Muscle layer of duodenum (tissue), 2 donors: ENCODE measurements around the gene OLFM2.

Experiments used
- H3K27ac ChIP-seq: one replicate; pipeline ENCODE4 v1.7.0; 2013; ENCODE audit warnings: mild to moderate bottlenecking, low read length
- H3K27me3 ChIP-seq: one replicate; pipeline ENCODE4 v1.7.0; 2013; ENCODE audit warnings: low read depth, mild to moderate bottlenecking, control low read depth, low read length
- H3K36me3 ChIP-seq, 2 donors: one replicate each; pipeline ENCODE4 v1.7.0; 2013; ENCODE audit warnings: low read length in 2 of 2, control low read depth in 1 of 2, mild to moderate bottlenecking in 1 of 2; ENCODE audit not compliant: insufficient read depth in 2 of 2, control insufficient read depth in 1 of 2
- H3K4me1 ChIP-seq, 2 donors: one replicate each; pipeline ENCODE4 v1.7.0; 2013; ENCODE audit warnings: low read length in 2 of 2, mild to moderate bottlenecking in 2 of 2, control low read depth in 1 of 2, moderate library complexity in 1 of 2; ENCODE audit not compliant: insufficient read depth in 2 of 2, control insufficient read depth in 1 of 2
- H3K4me3 ChIP-seq, 2 donors: one replicate each; pipeline ENCODE4 v1.7.0; 2013; ENCODE audit warnings: low read length in 2 of 2, low read depth in 1 of 2, mild to moderate bottlenecking in 1 of 2
- H3K9me3 ChIP-seq, 2 donors: one replicate each; pipeline ENCODE4 v1.7.0; 2013; ENCODE audit warnings: low read length in 2 of 2, control low read depth in 1 of 2, mild to moderate bottlenecking in 1 of 2; ENCODE audit not compliant: control insufficient read depth in 1 of 2
- donor health status: healthy.

OLFM2 gene

GRCh38 chr19:9901642-9902041 lies 34.7 kb downstream of the OLFM2 start:
- Histone ChIP-seq H3K4me1 (no peaks in the 10 kb centered on the region), H3K27me3 (no peaks in the 10 kb centered on the region), H3K27ac (no peak overlapping the region), H3K4me3 (no peak overlapping the region), H3K9me3 (no peaks in the 10 kb centered on the region), H3K36me3 (no peaks in the 10 kb centered on the region)

GRCh38 chr19:9901020-9901419 lies 35.3 kb downstream of the OLFM2 start:
- Histone ChIP-seq H3K4me1 (no peaks in the 10 kb centered on the region), H3K36me3 (no peaks in the 10 kb centered on the region), H3K27ac (no peak overlapping the region), H3K27me3 (no peaks in the 10 kb centered on the region), H3K4me3 (no peak overlapping the region), H3K9me3 (no peaks in the 10 kb centered on the region)

- no peaks in the 10 kb centered on the region for H3K9me3 ChIP-seq
Observed at GRCh38 chr19:9891609-9892373, 44.5 kb downstream of the OLFM2 start.

GRCh38 chr19:9885077-9885552 lies 51.2 kb downstream of the OLFM2 start:
- Histone ChIP-seq H3K4me1 (no peaks in the 10 kb centered on the region), H3K27ac (no peak overlapping the region), H3K9me3 (no peaks in the 10 kb centered on the region), H3K4me3 (no peak overlapping the region), H3K36me3 (no peaks in the 10 kb centered on the region), H3K27me3 (no peaks in the 10 kb centered on the region)

More at GRCh38 chr19:9891609-9892373, 44.5 kb downstream of the OLFM2 start:
- no peaks in the 10 kb centered on the region for H3K36me3 ChIP-seq
- H3K27me3 ChIP-seq = no peaks in the 10 kb centered on the region
- no peak overlapping the region for H3K4me3 ChIP-seq
- no peaks in the 10 kb centered on the region for H3K4me1 ChIP-seq
- H3K27ac ChIP-seq = no peak overlapping the region

GRCh38 chr19:9883764-9884163 lies 52.6 kb downstream of the OLFM2 start:
- no peak overlapping the region for H3K4me3 ChIP-seq
- no peaks in the 10 kb centered on the region for H3K27me3 ChIP-seq
- no peaks in the 10 kb centered on the region for H3K9me3 ChIP-seq
- no peak overlapping the region for H3K27ac ChIP-seq
- H3K4me1 ChIP-seq = no peaks in the 10 kb centered on the region
- no peaks in the 10 kb centered on the region for H3K36me3 ChIP-seq

- H3K27ac ChIP-seq = no peak overlapping the region
- H3K4me3 ChIP-seq = no peak overlapping the region
- H3K4me1 ChIP-seq = no peaks in the 10 kb centered on the region
- H3K27me3 ChIP-seq = no peaks in the 10 kb centered on the region
- no peaks in the 10 kb centered on the region for H3K9me3 ChIP-seq
- no peaks in the 10 kb centered on the region for H3K36me3 ChIP-seq
Observed at GRCh38 chr19:9883231-9883758, 53.0 kb downstream of the OLFM2 start.

GRCh38 chr19:9881720-9882119 lies 54.6 kb downstream of the OLFM2 start:
- Histone ChIP-seq H3K4me1 (no peaks in the 10 kb centered on the region), H3K27ac (no peak overlapping the region), H3K27me3 (no peaks in the 10 kb centered on the region), H3K9me3 (no peaks in the 10 kb centered on the region), H3K4me3 (no peak overlapping the region), H3K36me3 (no peaks in the 10 kb centered on the region)

- Histone ChIP-seq H3K9me3 (no peaks in the 10 kb centered on the region), H3K36me3 (no peaks in the 10 kb centered on the region), H3K27me3 (no peaks in the 10 kb centered on the region), H3K4me3 (no peak overlapping the region), H3K4me1 (no peaks in the 10 kb centered on the region), H3K27ac (no peak overlapping the region)
Observed at GRCh38 chr19:9878511-9879196, 57.7 kb downstream of the OLFM2 start.

- no peaks in the 10 kb centered on the region for H3K36me3 ChIP-seq
- H3K9me3 ChIP-seq = no peaks in the 10 kb centered on the region
- no peaks in the 10 kb centered on the region for H3K27me3 ChIP-seq
- H3K4me1 ChIP-seq = no peaks in the 10 kb centered on the region
- H3K4me3 ChIP-seq = no peak overlapping the region
- no peak overlapping the region for H3K27ac ChIP-seq
Observed at GRCh38 chr19:9877780-9878510, 58.4 kb downstream of the OLFM2 start.

GRCh38 chr19:9875796-9876195 lies 60.5 kb downstream of the OLFM2 start:
- H3K27me3 ChIP-seq = no peaks in the 10 kb centered on the region
- no peaks in the 10 kb centered on the region for H3K9me3 ChIP-seq
- H3K36me3 ChIP-seq = no peaks in the 10 kb centered on the region
- H3K27ac ChIP-seq = no peak overlapping the region
- no peaks in the 10 kb centered on the region for H3K4me1 ChIP-seq
- H3K4me3 ChIP-seq = no peak overlapping the region

- H3K27me3 ChIP-seq = no peaks in the 10 kb centered on the region
Observed at GRCh38 chr19:9875031-9875627, 61.2 kb downstream of the OLFM2 start.

More at GRCh38 chr19:9875031-9875627, 61.2 kb downstream of the OLFM2 start:
- Histone ChIP-seq H3K4me3 (no peak overlapping the region), H3K4me1 (no peaks in the 10 kb centered on the region), H3K9me3 (no peaks in the 10 kb centered on the region), H3K27ac (no peak overlapping the region), H3K36me3 (no peaks in the 10 kb centered on the region)
